GM12878 (cell line): ENCODE results near the gene STAMBPL1. TPM values are rescaled to one million over a fixed set of nuclear protein-coding genes. Genes with fewer than 3 reads are reported as not detected.

Experiments
- ATAC-seq: fragments of 200-7000 bp; cut with Tn5 transposase; 3 replicates; pipeline ENCODE4 v1.9.1; 2020; ENCODE audit warnings: mild to moderate bottlenecking, moderate library complexity
- BruUV-seq: library from RNA; stranded (reverse); fragments of 400-500 nt; replicated peaks from 2 replicates; lab custom pipeline; 2021; lab: Mats Ljungman, UMichigan
- CTCF ChIA-PET: fragments of 300-600 bp; sonication (Branson Sonifier 250); formaldehyde crosslinking; extraction: SDS; loops from one replicate; lab custom pipeline; 2021; ENCODE audit warnings: inconsistent platforms; lab: Yijun Ruan, JAX
- POLR2A ChIA-PET: fragments of 350-600 bp; formaldehyde crosslinking; extraction: SDS; loops from one replicate; lab custom pipeline; 2021; ENCODE audit warnings: inconsistent platforms; lab: Charles Lee
- RAD21 ChIA-PET: fragments of 300-600 bp; sonication (Branson Sonifier 250); formaldehyde crosslinking; loops from one replicate; lab custom pipeline; 2023; ENCODE audit warnings: antibody characterized with exemption; ENCODE audit not compliant: unreplicated experiment; lab: Charles Lee
- SMC1A ChIA-PET: fragments of 300-600 bp; sonication (Branson Sonifier 250); formaldehyde crosslinking; loops from one replicate; lab custom pipeline; 2023; ENCODE audit not compliant: unreplicated experiment, uncharacterized antibody; lab: Charles Lee
- DNase-seq: peaks from one replicate; pipeline ENCODE4 v3.0.0-alpha.2; 2011; ENCODE audit warnings: low read depth, low spot score
- FAIRE-seq: peaks from 3 replicates; lab custom pipeline; 2011; peaks lifted over from hg19 to GRCh38; lab: Jason Lieb, UNC
- H2AFZ ChIP-seq: 2 replicates; pipeline ENCODE4 v1.6.0; 2011; ENCODE audit warnings: low read depth, low read length, control low read depth; ENCODE audit not compliant: control insufficient read depth
- H3K27ac ChIP-seq: 2 replicates; pipeline ENCODE4 v1.5.1; 2011; ENCODE audit warnings: control low read depth; ENCODE audit not compliant: control insufficient read depth, insufficient read depth
- H3K27me3 ChIP-seq, 2 experiments: replicated peaks in 1 of 2; 2 replicates each; pipeline versions ENCODE4 v1.6.0 to v1.6.1; 2011; ENCODE audit warnings: low read length in 1 of 2; ENCODE audit not compliant: control insufficient read depth in 2 of 2, insufficient read depth in 2 of 2
- H3K36me3 ChIP-seq, 2 experiments: 2 replicates each; pipeline ENCODE4 v1.5.1; 2011; ENCODE audit warnings: low read length in 1 of 2; ENCODE audit not compliant: control insufficient read depth in 2 of 2, insufficient read depth in 2 of 2
- H3K4me1 ChIP-seq: 2 replicates; pipeline ENCODE4 v1.6.1; 2011; ENCODE audit warnings: mild to moderate bottlenecking, low read length, moderate library complexity, mixed read lengths; ENCODE audit not compliant: control insufficient read depth, insufficient read depth
- H3K4me2 ChIP-seq: 2 replicates; pipeline ENCODE4 v1.6.0; 2011; ENCODE audit warnings: control low read depth; ENCODE audit not compliant: control insufficient read depth, insufficient read depth
- H3K4me3 ChIP-seq: fragments of 200-600 bp; sonication (generic); 2 replicates; pipeline ENCODE4 v1.5.1; 2016
- H3K79me2 ChIP-seq: 2 replicates; pipeline ENCODE4 v1.6.0; 2011; ENCODE audit warnings: low read length; ENCODE audit not compliant: control insufficient read depth, insufficient read depth
- H3K9ac ChIP-seq: 2 replicates; pipeline ENCODE4 v1.8.0; 2011; ENCODE audit warnings: low read length, control low read depth, mixed read lengths; ENCODE audit not compliant: control insufficient read depth, insufficient read depth
- H3K9me3 ChIP-seq: replicated peaks from 3 replicates; pipeline ENCODE4 v1.5.1; 2011; ENCODE audit warnings: mild to moderate bottlenecking, low read length; ENCODE audit not compliant: control insufficient read depth, insufficient read depth
- H4K20me1 ChIP-seq: 2 replicates; pipeline ENCODE4 v1.6.0; 2011; ENCODE audit not compliant: control insufficient read depth, insufficient read depth
- HDGF ChIP-seq: fragments of 450-650 bp; IDR thresholded peaks from 2 replicates; pipeline ENCODE4 v1.6.1; 2016; ENCODE audit warnings: antibody characterized with exemption
- MEF2A ChIP-seq: IDR thresholded peaks from 2 replicates; pipeline ENCODE4 v1.6.1; 2011; ENCODE audit warnings: low read depth, mild to moderate bottlenecking, low read length, moderate library complexity; ENCODE audit not compliant: insufficient read depth
- POLR2A ChIP-seq: IDR thresholded peaks from 2 replicates; pipeline ENCODE4 v1.6.1; 2011; ENCODE audit warnings: low read depth, mild to moderate bottlenecking, low read length
- POU2F2 ChIP-seq: IDR thresholded peaks from 3 replicates; pipeline ENCODE4 v1.6.1; 2011; ENCODE audit warnings: low read depth, mild to moderate bottlenecking, low read length, borderline replicate concordance
- SIN3A ChIP-seq: IDR thresholded peaks from 2 replicates; pipeline ENCODE4 v1.6.1; 2012; ENCODE audit warnings: low read depth, low read length, improper control_type of control experiment
- WGBS: methylation state at CpG from one replicate; pipeline ENCODE4 v1.1.6; 2016; ENCODE audit warnings: low lambda C conversion rate; ENCODE audit not compliant: insufficient replicate concordance, insufficient coverage; ENCODE audit errors: missing lambda C conversion rate; 5-methylcytosine and 5-hydroxymethylcytosine counted together
- in situ Hi-C: fragments of 300-500 bp; cut with MboI; formaldehyde crosslinking; loops from 9 replicates; pipeline ENCODE4 v1.14.3; 2018; ENCODE audit warnings: mixed read lengths
- intact Hi-C: fragments of 100-400 bp; cut with micrococcal nuclease; formaldehyde crosslinking; loops from one replicate; pipeline ENCODE4 v1.14.2; 2022; ENCODE audit not compliant: unreplicated experiment
- polyA plus RNA-seq, 11 experiments: library from polyadenylated mRNA; depleted of rRNA in 4 of 11; unstranded in 6 of 11; stranded (reverse) in 5 of 11; fragments of >200 nt; fragmentation: Nextera tagmentation in 4 of 11; fragmentation: Illumina TruSeq in 1 of 11; extraction: Ambion mirVana in 4 of 11; extraction: Trizol in 1 of 11; gene quantifications; 1 replicate in 1 of 11; 2 replicates in 10 of 11; pipeline versions ENCODE4 v1.2.1 to v1.2.3, GENCODE V29; 2011 to 2016; ENCODE audit warnings: inconsistent platforms in 2 of 11, missing spikeins in 2 of 11, low read depth in 1 of 11
- total RNA-seq, 4 experiments: library from RNA; depleted of rRNA in 3 of 4; stranded (reverse); fragments of >200 nt in 3 of 4; fragmentation: Illumina TruSeq in 1 of 4; extraction: Trizol in 1 of 4; gene quantifications; 2 replicates each; pipeline versions ENCODE4 v1.2.1 to v1.2.3, GENCODE V29; 2013 to 2021

Gene STAMBPL1
- total and polyA plus RNA-seq, 10 of the 15 experiments (the other 5 are each of a cell fraction or from before 2014, with no cell fraction given): 7.5 to 44.1 (median 25.4) TPM

GRCh38 chr10:88889559-88890337, 9.7 kb downstream of the STAMBPL1 start:
- Histone ChIP-seq H3K4me2 (peak overlapping the region; percentile 77), H4K20me1 (no peaks in the 10 kb centered on the region), H3K27ac (peak overlapping the region; percentile 61)
- RAD21 ChIA-PET: interaction anchor here (0.6 to 13.0 kb wide), 5 partner anchors 11 to 270 kb away, joined by 3 to 249 read pairs (median 3); no protein-coding TSS in a partner anchor
- WGBS: 12% methylated on average over 1 of the region's 1 CpG
- CTCF ChIA-PET: interaction anchor here (0.7 to 9.8 kb wide), 4 partner anchors 10 to 110 kb away, joined by 3 to 116 read pairs (median 38); partner anchors contain the start of gene STAMBPL1
- TF ChIP-seq SIN3A (no peak), POLR2A (no peak), HDGF (0 out of 2 replicates have a peak, but pooled peaks have one; percentile 34), MEF2A (0 out of 2 replicates have a peak, but pooled peaks have one; percentile 24), POU2F2 (peak; percentile 90; the same call in 2 of the 3 replicates)
- TF ChIP-seq, all 136 proteins: peak for 3
- Histone ChIP-seq H2AFZ (no peak overlapping the region; the same call in 1 of the 2 replicates), H3K9ac (no peak overlapping the region; the same call in 1 of the 2 replicates), H3K27me3 (no peaks in the 10 kb centered on the region), H3K79me2 (peaks cover 91% of the 10 kb centered on the region), H3K4me1 (peaks cover 47% of the 10 kb centered on the region), H3K9me3 (no peaks in the 10 kb centered on the region), H3K4me3 (peak overlapping the region; percentile 34), H3K36me3 (no peaks in the 10 kb centered on the region)
- in situ Hi-C loops (no loop called here), intact Hi-C loops (loop anchor here (10.0 kb wide), 1 partner anchor 525 kb away; the partner anchor contains the start of gene IFIT5)
- ATAC-seq (peak; percentile 59), FAIRE-seq (peak; percentile 49), DNase-seq (no peak)
- ChIA-PET SMC1A (interaction anchor here (0.6 to 12.6 kb wide), 8 partner anchors 10 to 103 kb away, joined by 3 to 329 read pairs (median 42); partner anchors contain the start of genes FAS and STAMBPL1), POLR2A (interaction anchor here (2.2 to 13.1 kb wide), 2 partner anchors 10 to 11 kb away, joined by 7 to 248 read pairs; no protein-coding TSS in a partner anchor)
- no TSS peak for BruUV-seq
